ENCODE measurements around the gene CAST. TPM values are rescaled to one million over a fixed set of nuclear protein-coding genes. Genes with fewer than 3 reads are reported as not detected.
"Not testable (repeated sequence)": the region's sequence is repeated elsewhere in the genome, so short reads cannot be mapped to it uniquely, and the experiment has no call there.

The CAST gene
- total and polyA plus RNA-seq, 2 donors (not counting 3 experiments of a cell fraction or from before 2014, with no cell fraction given) = 33.7 to 194 TPM

GRCh38 chr5:96615223-96615622 is 47.0 kb upstream of the CAST start:
- H3K4me2 ChIP-seq (ENCODE audit: insufficient read depth, low read length) = no peak overlapping the region
- DNase-seq (ENCODE audit: low read depth, low spot score) (no peak), FAIRE-seq (no peak)
- ChIA-PET CTCF (interaction anchor here (1.2 to 4.6 kb wide), 21 partner anchors 11 to 546 kb away, joined by 3 to 74 read pairs (median 9); partner anchors contain the start of gene CAST), POLR2A (no interaction called here)
- H3K9ac ChIP-seq (replicated peaks; ENCODE audit: extremely low read depth, insufficient read depth, low read length) = no peak overlapping the region
- no peak overlapping the region for H3K27ac ChIP-seq (ENCODE audit: insufficient read depth, low read depth, low read length)
- H3K27me3 ChIP-seq (ENCODE audit: control insufficient read depth in 2 of 2, insufficient read depth in 2 of 2, low read length in 2 of 2) = no peaks in the 10 kb centered on the region
- H3K4me3 ChIP-seq (replicated peaks in 1 of 3; ENCODE audit: insufficient read depth in 1 of 3, low read depth in 1 of 3, low read length in 3 of 3) = no peak overlapping the region
- H3K79me2 ChIP-seq (ENCODE audit: control insufficient read depth, insufficient read depth, low read length) = no peaks in the 10 kb centered on the region
- intact Hi-C loops (cut with micrococcal nuclease) (loop anchor here (2.0 kb wide), 1 partner anchor 138 kb away; no protein-coding TSS in a partner anchor), dilution Hi-C loops (cut with MboI; ENCODE audit: extremely low pct_ligation_motif_present, low sequenced_read_pairs) (no loop called here)
- H3K9me1 ChIP-seq (replicated peaks; ENCODE audit: control insufficient read depth, extremely low read depth, insufficient read depth, low read length) = no peaks in the 10 kb centered on the region
- H3K4me1 ChIP-seq (ENCODE audit: control insufficient read depth, extremely low read depth, insufficient read depth, low read length) = peaks cover 28% of the 10 kb centered on the region
- H3K9me3 ChIP-seq (replicated peaks; ENCODE audit: control insufficient read depth, insufficient read depth, low read length) = no peaks in the 10 kb centered on the region
- peak; percentile 16 for TF ChIP-seq POLR2AphosphoS5 (IDR thresholded peaks at IDR 0.05; ENCODE audit: insufficient read depth, low read depth, low read length)
- no peak for TF ChIP-seq CTCF (IDR thresholded peaks at IDR 0.05; ENCODE audit: extremely low read depth in 1 of 2, insufficient read depth in 1 of 2, low read depth in 1 of 2, low read length in 2 of 2)
- H3K36me3 ChIP-seq (ENCODE audit: control insufficient read depth in 2 of 2, extremely low read depth in 1 of 2, insufficient read depth in 2 of 2, low read length in 2 of 2) = peaks cover 0 to 3% of the 10 kb centered on the region in 2 experiments
- no peak overlapping the region for H2AFZ ChIP-seq (ENCODE audit: low read depth, low read length)
- H4K20me1 ChIP-seq (replicated peaks; ENCODE audit: control insufficient read depth, extremely low read depth, insufficient read depth, low read length) = no peaks in the 10 kb centered on the region
- no TSS peak for BruUV-seq (replicated peaks)

DNA sequence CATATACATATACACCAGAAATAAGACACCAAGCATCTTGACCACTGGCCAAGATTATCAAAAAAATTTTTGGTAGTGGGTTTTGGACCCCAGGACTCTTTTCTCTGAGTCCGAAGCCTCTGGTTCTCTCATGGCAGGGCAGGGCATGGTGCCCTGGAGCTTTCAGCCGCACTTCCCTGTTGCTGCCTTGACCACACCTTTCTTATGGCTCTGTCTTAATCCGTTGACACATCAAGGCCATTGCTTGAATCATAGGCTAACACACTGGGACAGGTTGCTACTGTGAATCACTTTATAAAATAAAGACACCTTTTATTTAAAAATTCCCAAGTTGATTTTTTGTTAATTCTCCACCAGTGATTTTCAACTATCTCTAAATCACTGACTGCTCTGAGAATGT is 45.4 kb upstream of the CAST start:
- ChIA-PET CTCF (interaction anchor here (0.9 kb wide), 1 partner anchor 71 kb away, joined by 3 read pairs; no protein-coding TSS in a partner anchor), POLR2A (no interaction called here)
- no peak for FAIRE-seq
- Histone ChIP-seq H3K9ac (replicated peaks; ENCODE audit: extremely low read depth, insufficient read depth, low read length) (no peak overlapping the region), H3K79me2 (ENCODE audit: control insufficient read depth, insufficient read depth, low read length) (no peaks in the 10 kb centered on the region), H2AFZ (ENCODE audit: low read depth, low read length) (no peak overlapping the region), H3K27me3 (ENCODE audit: control insufficient read depth in 2 of 2, insufficient read depth in 2 of 2, low read length in 2 of 2) (no peaks in the 10 kb centered on the region), H3K4me2 (ENCODE audit: insufficient read depth, low read length) (no peak overlapping the region), H3K36me3 (ENCODE audit: control insufficient read depth in 2 of 2, extremely low read depth in 1 of 2, insufficient read depth in 2 of 2, low read length in 2 of 2) (no peaks in the 10 kb centered on the region), H3K4me3 (replicated peaks in 1 of 3; ENCODE audit: insufficient read depth in 1 of 3, low read depth in 1 of 3, low read length in 3 of 3) (no peak overlapping the region), H3K4me1 (ENCODE audit: control insufficient read depth, extremely low read depth, insufficient read depth, low read length) (peaks cover 28% of the 10 kb centered on the region), H3K27ac (ENCODE audit: insufficient read depth, low read depth, low read length) (no peak overlapping the region), H4K20me1 (replicated peaks; ENCODE audit: control insufficient read depth, extremely low read depth, insufficient read depth, low read length) (no peaks in the 10 kb centered on the region), H3K9me1 (replicated peaks; ENCODE audit: control insufficient read depth, extremely low read depth, insufficient read depth, low read length) (no peaks in the 10 kb centered on the region), H3K9me3 (replicated peaks; ENCODE audit: control insufficient read depth, insufficient read depth, low read length) (no peaks in the 10 kb centered on the region)
- no peak for DNase-seq (ENCODE audit: low read depth, low spot score)
- dilution Hi-C loops (cut with MboI; ENCODE audit: extremely low pct_ligation_motif_present, low sequenced_read_pairs) = no loop called here
- no TSS peak for BruUV-seq (replicated peaks)
- TF ChIP-seq FOS (IDR thresholded peaks at IDR 0.05; ENCODE audit: borderline replicate concordance, insufficient read depth, low read length) = no peak
- peak; percentile 8 for TF ChIP-seq POLR2AphosphoS5 (IDR thresholded peaks at IDR 0.05; ENCODE audit: insufficient read depth, low read depth, low read length)
- intact Hi-C loops (cut with micrococcal nuclease) = no loop called here

DNA sequence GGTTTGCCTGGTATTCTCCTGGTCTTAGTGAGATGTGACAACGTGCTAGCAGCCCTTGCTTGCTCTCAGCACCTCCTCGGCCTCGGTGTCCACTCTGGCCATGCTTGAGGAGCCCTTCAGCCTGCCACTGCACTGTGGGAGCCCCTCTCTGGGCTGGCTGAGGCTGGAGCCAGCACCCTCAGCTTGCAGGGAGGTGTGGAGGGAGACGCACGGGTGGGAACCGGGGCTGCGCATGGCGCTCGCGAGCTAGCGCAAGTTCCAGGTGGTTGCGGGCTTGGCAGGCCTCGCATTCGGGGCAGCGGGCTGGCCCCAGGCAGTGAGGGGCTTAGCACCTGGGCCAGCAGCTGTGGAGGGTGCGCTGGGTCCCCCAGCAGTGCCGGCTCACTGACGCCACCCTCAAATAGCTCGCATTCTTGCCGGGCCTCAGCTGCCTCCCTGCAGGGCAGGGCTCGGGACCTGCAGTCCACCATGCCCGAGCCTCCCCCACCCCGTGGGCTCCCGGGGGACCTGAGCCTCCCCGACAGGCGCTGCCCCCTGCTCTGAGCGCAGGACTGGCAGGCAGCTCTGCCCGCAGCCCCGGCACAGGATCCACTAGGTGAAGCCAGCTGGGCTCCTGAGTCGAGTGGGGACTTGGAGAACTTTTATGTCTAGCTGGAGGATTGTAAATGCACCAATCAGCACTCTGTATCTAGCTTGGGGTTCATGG is 43.7 kb upstream of the CAST start:
- FAIRE-seq; BruUV-seq (replicated peaks); intact Hi-C loops (cut with micrococcal nuclease); H3K9me1 ChIP-seq (replicated peaks; ENCODE audit: control insufficient read depth, extremely low read depth, insufficient read depth, low read length); dilution Hi-C loops (cut with MboI; ENCODE audit: extremely low pct_ligation_motif_present, low sequenced_read_pairs); POLR2A ChIA-PET; H4K20me1 ChIP-seq (replicated peaks; ENCODE audit: control insufficient read depth, extremely low read depth, insufficient read depth, low read length); H3K4me3 ChIP-seq (replicated peaks in 1 of 3; ENCODE audit: insufficient read depth in 1 of 3, low read depth in 1 of 3, low read length in 3 of 3); H3K79me2 ChIP-seq (ENCODE audit: control insufficient read depth, insufficient read depth, low read length); H2AFZ ChIP-seq (ENCODE audit: low read depth, low read length); H3K9ac ChIP-seq (replicated peaks; ENCODE audit: extremely low read depth, insufficient read depth, low read length); H3K36me3 ChIP-seq (ENCODE audit: control insufficient read depth in 2 of 2, extremely low read depth in 1 of 2, insufficient read depth in 2 of 2, low read length in 2 of 2); H3K9me3 ChIP-seq (replicated peaks; ENCODE audit: control insufficient read depth, insufficient read depth, low read length); DNase-seq (ENCODE audit: low read depth, low spot score); H3K27ac ChIP-seq (ENCODE audit: insufficient read depth, low read depth, low read length); CTCF ChIA-PET; H3K4me2 ChIP-seq (ENCODE audit: insufficient read depth, low read length); H3K27me3 ChIP-seq (ENCODE audit: control insufficient read depth in 2 of 2, insufficient read depth in 2 of 2, low read length in 2 of 2): not testable (repeated sequence)
- H3K4me1 ChIP-seq (ENCODE audit: control insufficient read depth, extremely low read depth, insufficient read depth, low read length) = peaks cover 19% of the 10 kb centered on the region

All from endothelial cell of umbilical vein (primary cell).